Natural killer cell (primary cell): ENCODE measurements around the gene VILL. TPM values are rescaled to one million over a fixed set of nuclear protein-coding genes. Genes with fewer than 3 reads are reported as not detected.

Experiments
- ATAC-seq, 3 donors: fragments of 150-1000 bp in 2 of 3; fragments of 200-7000 bp in 1 of 3; cut with Tn5 transposase; 1 replicate in 1 of 3; 2 replicates in 2 of 3; pipeline ENCODE4 v1.10.0; 2021; ENCODE audit warnings: mild to moderate bottlenecking in 2 of 3, moderate library complexity in 2 of 3
- DNase-seq, 2 donors: peaks; one replicate each; pipeline versions ENCODE4 v3.0.0 to v3.0.0-alpha.2; 2013 to 2021; ENCODE audit warnings: mixed read lengths in 1 of 2
- H3K27ac ChIP-seq: one replicate; pipeline ENCODE4 v1.5.1; 2013; ENCODE audit warnings: mild to moderate bottlenecking, low read length
- H3K27me3 ChIP-seq: one replicate; pipeline ENCODE4 v1.6.1; 2013; ENCODE audit warnings: low read length; ENCODE audit not compliant: control insufficient read depth, insufficient read depth
- H3K36me3 ChIP-seq: one replicate; pipeline ENCODE4 v1.6.1; 2013; ENCODE audit warnings: low read length; ENCODE audit not compliant: control insufficient read depth, insufficient read depth
- H3K4me1 ChIP-seq: one replicate; pipeline ENCODE4 v1.6.1; 2013; ENCODE audit warnings: low read length; ENCODE audit not compliant: control insufficient read depth, insufficient read depth
- H3K4me3 ChIP-seq: one replicate; pipeline ENCODE4 v1.5.1; 2013; ENCODE audit warnings: low read length
- H3K9me3 ChIP-seq: one replicate; pipeline ENCODE4 v1.6.1; 2013; ENCODE audit warnings: low read length; ENCODE audit not compliant: control insufficient read depth, insufficient read depth
- H3K27ac Mint-ChIP-seq, 2 donors: one replicate each; pipeline ENCODE4 v1.8.0; 2022; ENCODE audit warnings: mild to moderate bottlenecking in 2 of 2, mixed read lengths in 2 of 2, moderate library complexity in 1 of 2
- H3K27me3 Mint-ChIP-seq, 2 donors: one replicate each; pipeline ENCODE4 v1.8.0; 2022; ENCODE audit warnings: low read depth in 2 of 2, mixed read lengths in 2 of 2
- H3K36me3 Mint-ChIP-seq: one replicate; pipeline ENCODE4 v1.8.0; 2022; ENCODE audit warnings: mixed read lengths
- H3K4me1 Mint-ChIP-seq, 2 donors: one replicate each; pipeline ENCODE4 v1.8.0; 2022; ENCODE audit warnings: mixed read lengths in 2 of 2
- H3K4me3 Mint-ChIP-seq: one replicate; pipeline ENCODE4 v1.8.0; 2022; ENCODE audit warnings: mild to moderate bottlenecking, moderate library complexity, mixed read lengths
- H3K9me3 Mint-ChIP-seq, 2 donors: one replicate each; pipeline ENCODE4 v1.8.0; 2022; ENCODE audit warnings: mixed read lengths in 2 of 2
- CTCF ChIP-seq: fragments of 200-600 bp; IDR thresholded peaks from one replicate; pipeline ENCODE4 v1.8.0; 2022; ENCODE audit warnings: antibody characterized with exemption
- WGBS: methylation state at CpG from one replicate; pipeline ENCODE4 v1.1.7; 2013; ENCODE audit warnings: missing lambda C conversion rate; ENCODE audit not compliant: insufficient coverage; 5-methylcytosine and 5-hydroxymethylcytosine counted together
- intact Hi-C: fragments of 100-400 bp; cut with micrococcal nuclease; formaldehyde crosslinking; loops from one replicate; pipeline ENCODE4 v1.14.2; 2022
- total RNA-seq, 4 donors: library from RNA; stranded (reverse); fragments of 120-200 nt in 1 of 4; gene quantifications; one replicate each; pipeline versions ENCODE4 v1.2.3 to v1.2.4, GENCODE V29; 2013 to 2022

The VILL gene
- total RNA-seq, 3 donors from 2014 or later (not counting 1 experiment from before 2014, with no cell fraction given), result 25.6 to 27.8 (median 26.9) TPM

GRCh38 chr3:38026856-38027255 lies 36.3 kb downstream of the VILL start:
- WGBS, result 66% methylated on average over 3 of the region's 4 CpGs
- no peak for DNase-seq

GRCh38 chr3:38027466-38028465 lies 37.2 kb downstream of the VILL start:
- Histone ChIP-seq H3K27ac (no peak overlapping the region), H3K4me1 (peaks cover 55% of the 10 kb centered on the region), H3K4me3 (no peak overlapping the region), H3K36me3 (no peaks in the 10 kb centered on the region), H3K9me3 (no peaks in the 10 kb centered on the region), H3K27me3 (peaks cover 20% of the 10 kb centered on the region)
- Mint-ChIP-seq H3K4me3 (peak overlapping the region; percentile 80), H3K9me3 (no peaks in the 10 kb centered on the region), H3K27me3 (peaks cover 11 to 14% of the 10 kb centered on the region in 2 donors), H3K4me1 (peaks cover 23 to 47% of the 10 kb centered on the region in 2 donors), H3K36me3 (no peaks in the 10 kb centered on the region), H3K27ac (peak overlapping the region in 1 of 2 donors; percentile 42)
- no peak for DNase-seq
- WGBS, result 97% methylated on average over 6 of the region's 6 CpGs
- intact Hi-C loops, result no loop called here
- ATAC-seq, result no peak
- no peak for TF ChIP-seq CTCF

More at GRCh38 chr3:38026856-38027255, 36.3 kb downstream of the VILL start:
- peaks cover 27 to 53% of the 10 kb centered on the region in 2 donors for H3K4me1 Mint-ChIP-seq
- intact Hi-C loops, result no loop called here
- H3K27ac Mint-ChIP-seq, result no peak overlapping the region
- peaks cover 59% of the 10 kb centered on the region for H3K4me1 ChIP-seq
- peaks cover 20% of the 10 kb centered on the region for H3K27me3 ChIP-seq
- ATAC-seq, result no peak
- H3K9me3 Mint-ChIP-seq, result no peaks in the 10 kb centered on the region
- H3K9me3 ChIP-seq, result no peaks in the 10 kb centered on the region
- no peak overlapping the region for H3K4me3 Mint-ChIP-seq
- no peak overlapping the region for H3K27ac ChIP-seq
- H3K27me3 Mint-ChIP-seq, result peaks cover 11 to 14% of the 10 kb centered on the region in 2 donors
- H3K4me3 ChIP-seq, result no peak overlapping the region
- TF ChIP-seq CTCF, result no peak
- H3K36me3 ChIP-seq, result no peaks in the 10 kb centered on the region
- no peaks in the 10 kb centered on the region for H3K36me3 Mint-ChIP-seq

GRCh38 chr3:38028621-38029361 lies 38.2 kb downstream of the VILL start:
- Mint-ChIP-seq H3K27ac (peak overlapping the region in 1 of 2 donors; percentile 42), H3K27me3 (peaks cover 14% of the 10 kb centered on the region in 2 donors), H3K36me3 (no peaks in the 10 kb centered on the region), H3K9me3 (no peaks in the 10 kb centered on the region), H3K4me3 (peak overlapping the region; percentile 80), H3K4me1 (peaks cover 19 to 37% of the 10 kb centered on the region in 2 donors)
- intact Hi-C loops, result no loop called here
- H3K4me1 ChIP-seq, result peaks cover 45% of the 10 kb centered on the region
- H3K27ac ChIP-seq, result no peak overlapping the region
- ATAC-seq (no peak), DNase-seq (no peak)
- H3K36me3 ChIP-seq, result no peaks in the 10 kb centered on the region
- H3K27me3 ChIP-seq, result peaks cover 20% of the 10 kb centered on the region
- peak overlapping the region; percentile 30 for H3K4me3 ChIP-seq
- no peaks in the 10 kb centered on the region for H3K9me3 ChIP-seq
- TF ChIP-seq CTCF, result no peak
- WGBS, result 40% methylated on average over 45 of the region's 45 CpGs
